Endothelial cell of umbilical vein (primary cell): ENCODE data around the gene SEBOX. TPM values are rescaled to one million over a fixed set of nuclear protein-coding genes. Genes with fewer than 3 reads are reported as not detected.

Experiments
- BruUV-seq: library from RNA; stranded (reverse); fragments of 400-500 nt; replicated peaks from 2 replicates; lab custom pipeline; 2021; lab: Mats Ljungman, UMichigan
- CTCF ChIA-PET: fragments of 300-600, 350-600 bp; sonication (Branson Sonifier 250); formaldehyde crosslinking; loops from one replicate; lab custom pipeline; 2021; ENCODE audit warnings: antibody characterized with exemption, inconsistent platforms; lab: Charles Lee
- POLR2A ChIA-PET: fragments of 300-600, 350-600 bp; sonication (Branson Sonifier 250); formaldehyde crosslinking; loops from one replicate; lab custom pipeline; 2021; ENCODE audit warnings: antibody characterized with exemption, inconsistent platforms; lab: Charles Lee
- DNase-seq: peaks from one replicate; pipeline ENCODE4 v3.0.0-alpha.2; 2011; ENCODE audit warnings: low read depth, low spot score
- FAIRE-seq: peaks from 2 replicates; lab custom pipeline; 2011; peaks lifted over from hg19 to GRCh38; lab: Jason Lieb, UNC
- H2AFZ ChIP-seq: 2 replicates; pipeline ENCODE4 v1.6.0; 2012; ENCODE audit warnings: low read depth, low read length, control low read depth, inconsistent platforms
- H3K27ac ChIP-seq: 2 replicates; pipeline ENCODE4 v1.5.1; 2011; ENCODE audit warnings: low read depth, mild to moderate bottlenecking, control low read depth, low read length, moderate library complexity; ENCODE audit not compliant: insufficient read depth
- H3K27me3 ChIP-seq, 2 experiments: 2 replicates each; pipeline versions ENCODE4 v1.6.0 to v1.6.1; 2011; ENCODE audit warnings: low read length in 2 of 2, mixed read lengths in 1 of 2; ENCODE audit not compliant: control insufficient read depth in 2 of 2, insufficient read depth in 2 of 2
- H3K36me3 ChIP-seq, 2 experiments: 2 replicates in 1 of 2; 3 replicates in 1 of 2; pipeline ENCODE4 v1.5.1; 2011; ENCODE audit warnings: low read length in 2 of 2, mild to moderate bottlenecking in 1 of 2, moderate library complexity in 1 of 2; ENCODE audit not compliant: control insufficient read depth in 2 of 2, insufficient read depth in 2 of 2; ENCODE audit errors: extremely low read depth in 1 of 2
- H3K4me1 ChIP-seq: 3 replicates; pipeline ENCODE4 v1.5.1; 2011; ENCODE audit warnings: mild to moderate bottlenecking, low read length; ENCODE audit not compliant: control insufficient read depth, insufficient read depth; ENCODE audit errors: extremely low read depth
- H3K4me2 ChIP-seq: 2 replicates; pipeline ENCODE4 v1.6.1; 2011; ENCODE audit warnings: low read length, control low read depth, mixed read lengths; ENCODE audit not compliant: insufficient read depth
- H3K4me3 ChIP-seq, 3 experiments: fragments of 200-600 bp in 1 of 3; sonication (generic), shearing (Covaris generic) in 1 of 3; replicated peaks in 1 of 3; 2 replicates each; pipeline ENCODE4 v1.5.1; 2011 to 2016; ENCODE audit warnings: control low read depth in 3 of 3, low read length in 3 of 3, mild to moderate bottlenecking in 2 of 3, inconsistent platforms in 1 of 3, low read depth in 1 of 3, moderate library complexity in 1 of 3; ENCODE audit not compliant: insufficient read depth in 1 of 3
- H3K79me2 ChIP-seq: 2 replicates; pipeline ENCODE4 v1.6.0; 2012; ENCODE audit warnings: low read length, inconsistent platforms; ENCODE audit not compliant: control insufficient read depth, insufficient read depth
- H3K9ac ChIP-seq: replicated peaks from 2 replicates; pipeline ENCODE3; 2011; ENCODE audit warnings: low read length, control low read depth; ENCODE audit not compliant: insufficient read depth; ENCODE audit errors: extremely low read depth
- H3K9me1 ChIP-seq: replicated peaks from 3 replicates; pipeline ENCODE4 v1.6.0; 2011; ENCODE audit warnings: mild to moderate bottlenecking, low read length; ENCODE audit not compliant: control insufficient read depth, insufficient read depth; ENCODE audit errors: extremely low read depth
- H3K9me3 ChIP-seq: replicated peaks from 2 replicates; pipeline ENCODE4 v1.5.1; 2012; ENCODE audit warnings: low read length, inconsistent platforms; ENCODE audit not compliant: control insufficient read depth, insufficient read depth
- H4K20me1 ChIP-seq: replicated peaks from 2 replicates; pipeline ENCODE3; 2011; ENCODE audit warnings: mild to moderate bottlenecking, low read length; ENCODE audit not compliant: control insufficient read depth, insufficient read depth; ENCODE audit errors: extremely low read depth
- EZH2 ChIP-seq: IDR thresholded peaks from 2 replicates; pipeline ENCODE4 v1.6.1; 2012; ENCODE audit warnings: borderline replicate concordance, low read depth, mild to moderate bottlenecking, moderate library complexity, low read length, inconsistent platforms; ENCODE audit not compliant: severe bottlenecking
- GATA2 ChIP-seq: IDR thresholded peaks from 2 replicates; pipeline ENCODE4 v1.7.0; 2011; ENCODE audit warnings: low read depth, mild to moderate bottlenecking, moderate library complexity, mixed read lengths, low read length; ENCODE audit not compliant: insufficient read length, insufficient read depth
- JUN ChIP-seq: IDR thresholded peaks from 2 replicates; pipeline ENCODE4 v1.6.1; 2011; ENCODE audit warnings: borderline replicate concordance, low read depth; ENCODE audit not compliant: insufficient read length, insufficient read depth
- MYC ChIP-seq: IDR thresholded peaks from one replicate; pipeline ENCODE4 v1.6.1; 2011; ENCODE audit warnings: mild to moderate bottlenecking, low read depth, low read length
- POLR2A ChIP-seq: IDR thresholded peaks from 2 replicates; pipeline ENCODE4 v1.6.1; 2012; ENCODE audit warnings: low read depth, mild to moderate bottlenecking, control low read depth, low read length
- dilution Hi-C: fragments of 300-500 bp; cut with MboI; formaldehyde crosslinking; loops from one replicate; pipeline ENCODE4 v1.15.0; 2019; ENCODE audit warnings: low sequenced_read_pairs; ENCODE audit not compliant: extremely low pct_ligation_motif_present
- intact Hi-C: fragments of 100-400 bp; cut with micrococcal nuclease; formaldehyde crosslinking; loops from one replicate; pipeline ENCODE4 v1.10.0; 2022
- polyA plus RNA-seq, 4 experiments: library from polyadenylated mRNA; depleted of rRNA in 3 of 4; stranded (reverse) in 3 of 4; unstranded in 1 of 4; fragments of >200 nt; gene quantifications; 2 replicates each; pipeline versions ENCODE4 v1.2.1 to v1.2.3, GENCODE V29; 2011 to 2012; ENCODE audit warnings: missing spikeins in 1 of 4
- total RNA-seq: library from RNA; stranded (reverse); gene quantifications from 2 replicates; pipeline ENCODE4 v1.2.3, GENCODE V29; 2021
- TF ChIP-seq, protein P1 (sequence below), 2 donors: IDR thresholded peaks; 1 replicate in 1 of 2; 2 replicates in 1 of 2; pipeline ENCODE4 v1.5.1; 2011; ENCODE audit warnings: low read length in 2 of 2, mild to moderate bottlenecking in 2 of 2, moderate library complexity in 2 of 2, control low read depth in 1 of 2, inconsistent platforms in 1 of 2, low read depth in 1 of 2; ENCODE audit not compliant: insufficient read depth in 1 of 2; ENCODE audit errors: extremely low read depth in 1 of 2
- TF ChIP-seq, protein P2 (sequence below): IDR thresholded peaks from 2 replicates; pipeline ENCODE4 v1.6.1; 2011; ENCODE audit not compliant: insufficient read depth, insufficient read length

Gene SEBOX
- total and polyA plus RNA-seq, 2 donors (not counting 3 experiments of a cell fraction or from before 2014, with no cell fraction given), result not detected

DNA sequence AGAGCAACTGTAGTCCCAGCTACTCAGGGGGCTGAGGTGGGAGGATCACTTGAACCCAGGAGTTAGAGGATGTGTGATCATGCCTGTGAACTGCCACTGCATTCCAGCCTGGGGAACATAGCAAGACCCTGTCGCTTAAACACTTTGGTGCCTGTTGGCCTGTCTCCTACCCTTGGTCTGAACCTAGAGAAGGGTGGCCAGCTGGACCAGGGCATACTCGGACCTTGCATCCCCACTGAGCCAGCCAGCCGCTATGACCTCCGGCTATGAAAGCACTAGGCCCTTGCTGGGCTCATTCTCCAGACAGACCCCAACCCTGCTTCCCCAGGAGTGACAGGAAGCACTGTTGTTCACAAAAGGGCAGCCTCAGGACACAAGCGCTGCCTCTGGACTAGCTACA, 34.3 kb downstream of the SEBOX start:
- no TSS peak for BruUV-seq
- intact Hi-C loops (no loop called here), dilution Hi-C loops (no loop called here)
- Histone ChIP-seq H3K36me3 (peaks cover 16 to 19% of the 10 kb centered on the region in 2 experiments), H3K9me3 (no peaks in the 10 kb centered on the region), H4K20me1 (no peaks in the 10 kb centered on the region), H3K27me3 (no peaks in the 10 kb centered on the region), H3K4me3 (no peak overlapping the region), H3K79me2 (peaks cover 17% of the 10 kb centered on the region), H3K9ac (no peak overlapping the region), H3K4me1 (peaks cover 11% of the 10 kb centered on the region), H3K9me1 (no peaks in the 10 kb centered on the region), H3K4me2 (no peak overlapping the region), H3K27ac (no peak overlapping the region), H2AFZ (no peak overlapping the region)
- no peak for DNase-seq
- TF ChIP-seq GATA2 (no peak), MYC (no peak), EZH2 (no peak), POLR2A (no peak), JUN (no peak)
- TF ChIP-seq, protein P1, sequence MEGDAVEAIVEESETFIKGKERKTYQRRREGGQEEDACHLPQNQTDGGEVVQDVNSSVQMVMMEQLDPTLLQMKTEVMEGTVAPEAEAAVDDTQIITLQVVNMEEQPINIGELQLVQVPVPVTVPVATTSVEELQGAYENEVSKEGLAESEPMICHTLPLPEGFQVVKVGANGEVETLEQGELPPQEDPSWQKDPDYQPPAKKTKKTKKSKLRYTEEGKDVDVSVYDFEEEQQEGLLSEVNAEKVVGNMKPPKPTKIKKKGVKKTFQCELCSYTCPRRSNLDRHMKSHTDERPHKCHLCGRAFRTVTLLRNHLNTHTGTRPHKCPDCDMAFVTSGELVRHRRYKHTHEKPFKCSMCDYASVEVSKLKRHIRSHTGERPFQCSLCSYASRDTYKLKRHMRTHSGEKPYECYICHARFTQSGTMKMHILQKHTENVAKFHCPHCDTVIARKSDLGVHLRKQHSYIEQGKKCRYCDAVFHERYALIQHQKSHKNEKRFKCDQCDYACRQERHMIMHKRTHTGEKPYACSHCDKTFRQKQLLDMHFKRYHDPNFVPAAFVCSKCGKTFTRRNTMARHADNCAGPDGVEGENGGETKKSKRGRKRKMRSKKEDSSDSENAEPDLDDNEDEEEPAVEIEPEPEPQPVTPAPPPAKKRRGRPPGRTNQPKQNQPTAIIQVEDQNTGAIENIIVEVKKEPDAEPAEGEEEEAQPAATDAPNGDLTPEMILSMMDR (IDR thresholded peaks at IDR 0.05; ENCODE audit: extremely low read depth in 1 of 2, insufficient read depth in 1 of 2, low read depth in 1 of 2, low read length in 2 of 2), result no peak
- TF ChIP-seq, protein P2, sequence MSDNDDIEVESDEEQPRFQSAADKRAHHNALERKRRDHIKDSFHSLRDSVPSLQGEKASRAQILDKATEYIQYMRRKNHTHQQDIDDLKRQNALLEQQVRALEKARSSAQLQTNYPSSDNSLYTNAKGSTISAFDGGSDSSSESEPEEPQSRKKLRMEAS, result no peak
- no peak for FAIRE-seq
- POLR2A ChIA-PET, result no interaction called here
- CTCF ChIA-PET, result interaction anchor here (1.1 to 1.3 kb wide), 2 partner anchors 9 to 12 kb away, joined by 3 to 4 read pairs; partner anchors contain the start of gene TMEM97

DNA sequence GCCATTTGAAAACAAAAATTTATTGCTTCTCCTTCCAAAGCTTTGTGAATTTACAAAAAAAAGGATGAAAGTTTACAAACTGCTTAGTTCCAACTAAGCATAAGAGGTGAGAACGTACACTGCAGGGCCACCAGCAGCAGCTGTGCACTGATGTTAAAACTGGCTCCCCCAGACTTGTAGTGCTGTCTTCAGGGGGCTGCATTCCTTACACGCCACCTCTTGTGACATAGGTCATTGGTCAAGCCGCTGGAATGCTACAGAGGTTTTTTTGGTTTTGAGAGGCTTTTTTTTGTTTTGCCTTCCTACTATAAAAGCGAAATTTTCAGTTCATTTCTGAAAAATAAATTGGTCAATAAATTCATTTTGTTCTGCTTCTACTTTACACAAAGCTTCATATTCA, 36.7 kb downstream of the SEBOX start:
- H3K9me3 ChIP-seq, result no peaks in the 10 kb centered on the region
- FAIRE-seq (no peak), DNase-seq (no peak)
- H3K9ac ChIP-seq, result no peak overlapping the region
- H3K4me3 ChIP-seq, result no peak overlapping the region
- H3K4me2 ChIP-seq, result no peak overlapping the region
- no peaks in the 10 kb centered on the region for H3K9me1 ChIP-seq
- BruUV-seq, result no TSS peak
- peaks cover 10% of the 10 kb centered on the region for H3K79me2 ChIP-seq
- intact Hi-C loops, result no loop called here
- H4K20me1 ChIP-seq, result no peaks in the 10 kb centered on the region
- TF ChIP-seq POLR2A, result no peak
- CTCF ChIA-PET, result no interaction called here
- dilution Hi-C loops, result no loop called here
- POLR2A ChIA-PET, result no interaction called here
- H3K4me1 ChIP-seq, result no peaks in the 10 kb centered on the region
- H3K27me3 ChIP-seq, result no peaks in the 10 kb centered on the region
- peaks cover 16 to 19% of the 10 kb centered on the region in 2 experiments for H3K36me3 ChIP-seq
- no peak overlapping the region for H3K27ac ChIP-seq
- no peak overlapping the region for H2AFZ ChIP-seq
